Osteocyte (in vitro differentiated cells): ENCODE measurements around the gene TTC7B. TPM values are rescaled to one million over a fixed set of nuclear protein-coding genes. Genes with fewer than 3 reads are reported as not detected.

Source experiments
- DNase-seq: peaks from one replicate; pipeline ENCODE4 v3.0.0; 2021; ENCODE audit warnings: mixed read lengths; ENCODE audit not compliant: unreplicated experiment; ENCODE audit errors: extremely low spot score
- H3K27ac Mint-ChIP-seq: one replicate; pipeline ENCODE4 v1.8.0; 2021; ENCODE audit warnings: mild to moderate bottlenecking, mixed read lengths; ENCODE audit not compliant: unreplicated experiment
- H3K27me3 Mint-ChIP-seq: one replicate; pipeline ENCODE4 v1.8.0; 2021; ENCODE audit warnings: mixed read lengths; ENCODE audit not compliant: unreplicated experiment
- H3K36me3 Mint-ChIP-seq: one replicate; pipeline ENCODE4 v1.8.0; 2021; ENCODE audit warnings: mixed read lengths; ENCODE audit not compliant: unreplicated experiment
- H3K4me1 Mint-ChIP-seq: one replicate; pipeline ENCODE4 v1.8.0; 2021; ENCODE audit warnings: mixed read lengths; ENCODE audit not compliant: unreplicated experiment
- H3K4me3 Mint-ChIP-seq: one replicate; pipeline ENCODE4 v1.8.0; 2021; ENCODE audit warnings: mild to moderate bottlenecking, moderate library complexity, mixed read lengths; ENCODE audit not compliant: unreplicated experiment
- H3K9me3 Mint-ChIP-seq: one replicate; pipeline ENCODE4 v1.8.0; 2021; ENCODE audit warnings: mixed read lengths; ENCODE audit not compliant: unreplicated experiment
- total RNA-seq: library from RNA; stranded (reverse); gene quantifications from 2 replicates; pipeline ENCODE4 v1.2.1, GENCODE V29; 2021
- TF ChIP-seq, protein P1 (sequence below): fragments of 200-600 bp; sonication (generic); IDR thresholded peaks from 2 replicates; pipeline ENCODE4 v1.5.0; 2021; ENCODE audit warnings: antibody characterized with exemption, mild to moderate bottlenecking, moderate library complexity

The TTC7B gene
- total RNA-seq, 1 donor from 2014 or later: 43.2 TPM

DNA sequence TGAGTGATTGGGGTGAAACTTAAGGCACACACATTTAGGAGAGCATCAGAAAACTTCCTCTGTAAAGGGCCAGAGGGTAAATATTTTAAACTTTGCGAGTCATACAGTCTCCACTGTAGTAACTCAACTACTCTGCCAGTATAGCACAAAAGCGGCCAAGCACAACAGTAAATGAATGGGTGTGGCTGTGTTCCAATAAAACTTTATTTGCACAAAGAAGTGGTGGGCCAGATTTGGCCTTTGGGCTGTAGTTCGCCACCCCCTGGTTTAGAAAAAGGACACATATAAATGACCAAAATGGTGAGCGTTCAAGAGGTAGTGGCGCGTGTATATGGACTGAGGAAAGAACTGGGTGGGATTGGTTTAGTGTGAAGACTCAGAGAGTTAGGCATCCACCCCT, 309.5 kb downstream of the TTC7B start:
- Mint-ChIP-seq H3K27ac (no peak overlapping the region), H3K36me3 (no peaks in the 10 kb centered on the region), H3K4me1 (no peaks in the 10 kb centered on the region), H3K9me3 (no peaks in the 10 kb centered on the region), H3K27me3 (peaks cover 9% of the 10 kb centered on the region), H3K4me3 (no peak overlapping the region)
- DNase-seq: no peak
- TF ChIP-seq, protein P1, sequence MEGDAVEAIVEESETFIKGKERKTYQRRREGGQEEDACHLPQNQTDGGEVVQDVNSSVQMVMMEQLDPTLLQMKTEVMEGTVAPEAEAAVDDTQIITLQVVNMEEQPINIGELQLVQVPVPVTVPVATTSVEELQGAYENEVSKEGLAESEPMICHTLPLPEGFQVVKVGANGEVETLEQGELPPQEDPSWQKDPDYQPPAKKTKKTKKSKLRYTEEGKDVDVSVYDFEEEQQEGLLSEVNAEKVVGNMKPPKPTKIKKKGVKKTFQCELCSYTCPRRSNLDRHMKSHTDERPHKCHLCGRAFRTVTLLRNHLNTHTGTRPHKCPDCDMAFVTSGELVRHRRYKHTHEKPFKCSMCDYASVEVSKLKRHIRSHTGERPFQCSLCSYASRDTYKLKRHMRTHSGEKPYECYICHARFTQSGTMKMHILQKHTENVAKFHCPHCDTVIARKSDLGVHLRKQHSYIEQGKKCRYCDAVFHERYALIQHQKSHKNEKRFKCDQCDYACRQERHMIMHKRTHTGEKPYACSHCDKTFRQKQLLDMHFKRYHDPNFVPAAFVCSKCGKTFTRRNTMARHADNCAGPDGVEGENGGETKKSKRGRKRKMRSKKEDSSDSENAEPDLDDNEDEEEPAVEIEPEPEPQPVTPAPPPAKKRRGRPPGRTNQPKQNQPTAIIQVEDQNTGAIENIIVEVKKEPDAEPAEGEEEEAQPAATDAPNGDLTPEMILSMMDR: no peak

DNA sequence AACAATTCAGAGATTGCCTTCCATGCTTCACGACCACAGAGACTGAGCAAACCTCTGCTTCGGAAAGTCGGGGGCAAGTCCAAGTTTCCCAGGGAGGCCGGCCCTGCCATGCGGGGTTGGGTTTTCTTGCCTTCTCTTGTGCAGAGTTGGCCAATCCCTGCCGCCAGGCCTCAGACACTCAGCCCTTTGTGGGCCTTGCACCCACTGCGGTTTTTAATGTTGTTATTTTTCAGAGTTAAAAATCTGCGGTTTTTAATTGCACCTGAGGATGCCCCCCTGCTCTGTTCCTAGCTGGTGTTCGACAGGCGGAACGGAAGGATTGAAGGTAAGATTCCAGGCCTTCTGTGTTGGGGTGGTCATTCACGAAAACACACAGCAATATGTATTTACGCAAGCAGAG, 310.7 kb downstream of the TTC7B start:
- TF ChIP-seq, protein P1: no peak
- Mint-ChIP-seq H3K27me3 (peaks cover 9% of the 10 kb centered on the region), H3K9me3 (no peaks in the 10 kb centered on the region), H3K4me3 (no peak overlapping the region), H3K4me1 (no peaks in the 10 kb centered on the region), H3K36me3 (no peaks in the 10 kb centered on the region), H3K27ac (no peak overlapping the region)
- DNase-seq: no peak

DNA sequence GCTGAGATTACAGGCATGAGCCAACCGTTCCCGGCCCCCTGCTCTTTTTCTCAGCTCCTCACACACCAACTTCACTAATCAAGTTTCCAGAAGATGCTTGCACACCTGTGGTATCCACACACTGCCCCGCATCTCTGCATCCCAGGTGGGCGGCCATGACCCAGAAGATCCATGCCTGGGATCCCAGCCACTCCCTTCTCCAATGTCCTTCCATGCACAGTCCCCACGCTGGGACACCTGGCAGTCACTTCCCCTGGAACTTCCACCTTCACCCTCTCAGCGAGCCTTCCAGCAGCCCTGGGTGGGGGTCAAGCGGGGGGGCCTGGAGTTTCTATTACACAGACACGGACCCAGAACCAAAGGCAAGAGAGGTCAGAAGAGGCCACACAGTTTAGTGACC, 311.6 kb downstream of the TTC7B start:
- H3K27ac Mint-ChIP-seq: no peak overlapping the region
- TF ChIP-seq, protein P1: no peak
- peaks cover 9% of the 10 kb centered on the region for H3K27me3 Mint-ChIP-seq

DNA sequence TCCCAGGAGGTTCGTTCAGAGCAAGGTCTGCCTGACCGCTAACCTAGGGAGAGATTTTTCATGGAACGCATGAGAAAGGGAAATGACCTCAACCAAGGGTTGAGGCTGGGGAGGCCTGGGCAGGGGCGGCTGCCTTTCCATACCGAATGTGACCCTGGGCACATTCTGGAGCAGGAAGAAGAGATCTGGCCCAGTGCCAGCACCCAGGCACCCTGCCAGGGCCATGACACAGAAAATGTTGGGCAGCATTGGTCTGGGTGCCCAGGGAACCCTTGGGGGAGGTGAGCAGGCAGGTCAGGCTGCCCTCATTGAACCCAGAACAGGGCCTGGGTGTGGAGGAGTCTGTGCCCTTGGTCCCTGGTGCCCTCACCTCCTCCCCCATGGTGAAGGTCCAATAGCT, 312.6 kb downstream of the TTC7B start:
- Mint-ChIP-seq H3K4me1 (no peaks in the 10 kb centered on the region), H3K4me3 (no peak overlapping the region), H3K36me3 (no peaks in the 10 kb centered on the region), H3K9me3 (no peaks in the 10 kb centered on the region), H3K27ac (no peak overlapping the region), H3K27me3 (peaks cover 17% of the 10 kb centered on the region)
- DNase-seq: no peak
- TF ChIP-seq, protein P1: no peak

More for the DNA sequence above, 311.6 kb downstream of the TTC7B start:
- DNase-seq: no peak
- Mint-ChIP-seq H3K36me3 (no peaks in the 10 kb centered on the region), H3K9me3 (no peaks in the 10 kb centered on the region), H3K4me1 (no peaks in the 10 kb centered on the region), H3K4me3 (no peak overlapping the region)

DNA sequence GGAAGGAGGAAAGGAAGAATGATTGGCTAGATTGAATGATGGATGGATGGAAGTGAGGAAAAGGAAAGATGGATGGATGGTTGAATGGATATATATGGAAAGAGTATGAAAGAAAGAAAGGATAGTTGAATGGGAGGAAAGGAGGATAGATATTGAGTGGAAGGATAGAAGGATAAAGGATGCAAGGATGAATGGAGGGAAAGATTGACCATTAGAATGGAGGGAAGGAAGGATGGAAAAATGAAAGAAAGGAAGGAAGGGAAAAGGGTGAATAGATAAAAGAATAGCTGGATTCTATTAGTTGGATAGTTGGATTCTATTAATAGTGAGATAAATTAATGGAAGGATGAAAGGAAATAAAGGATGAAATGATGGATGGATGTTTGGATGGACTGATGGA, 313.5 kb downstream of the TTC7B start:
- TF ChIP-seq, protein P1: no peak
- H3K4me1 Mint-ChIP-seq: no peaks in the 10 kb centered on the region
- peaks cover 17% of the 10 kb centered on the region for H3K27me3 Mint-ChIP-seq
- no peaks in the 10 kb centered on the region for H3K9me3 Mint-ChIP-seq
- DNase-seq: no peak
- no peak overlapping the region for H3K4me3 Mint-ChIP-seq
- no peaks in the 10 kb centered on the region for H3K36me3 Mint-ChIP-seq
- no peak overlapping the region for H3K27ac Mint-ChIP-seq
